GM10248 (cell line): ENCODE results near the gene PAX8.

Source experiments
- CTCF ChIA-PET: fragments of 300-600 bp; sonication (Branson Sonifier 250); formaldehyde crosslinking; extraction: SDS; loops from one replicate; lab custom pipeline; 2021; ENCODE audit warnings: antibody characterized with exemption; lab: Yijun Ruan, JAX
- POLR2A ChIA-PET: fragments of 350-650 bp; sonication (Branson Sonifier 250); formaldehyde crosslinking; extraction: SDS; loops from one replicate; lab custom pipeline; 2020; ENCODE audit warnings: antibody characterized with exemption; lab: Yijun Ruan, JAX
- DNase-seq: peaks from one replicate; pipeline ENCODE4 v3.0.0; 2012; ENCODE audit errors: extremely low spot score
- CTCF ChIP-seq: IDR thresholded peaks from 2 replicates; pipeline ENCODE4 v1.5.1; 2012; ENCODE audit warnings: mild to moderate bottlenecking, low read depth; ENCODE audit errors: extremely low read depth, missing control alignments, control extremely low read depth

Gene PAX8

GRCh38 chr2:113229795-113230194 is 48.9 kb downstream of the PAX8 start:
- ChIA-PET POLR2A (no interaction called here), CTCF (interaction anchor here (0.8 to 2.2 kb wide), 5 partner anchors 11 to 161 kb away, joined by 3 to 10 read pairs (median 6); no protein-coding TSS in a partner anchor)
- DNase-seq = no peak
- TF ChIP-seq CTCF = no peak

GRCh38 chr2:113228991-113229716 is 49.6 kb downstream of the PAX8 start:
- ChIA-PET CTCF (interaction anchor here (1.3 to 2.2 kb wide), 3 partner anchors 12 to 91 kb away, joined by 4 to 10 read pairs (median 6); no protein-coding TSS in a partner anchor), POLR2A (no interaction called here)
- no peak for DNase-seq
- no peak for TF ChIP-seq CTCF

DNA sequence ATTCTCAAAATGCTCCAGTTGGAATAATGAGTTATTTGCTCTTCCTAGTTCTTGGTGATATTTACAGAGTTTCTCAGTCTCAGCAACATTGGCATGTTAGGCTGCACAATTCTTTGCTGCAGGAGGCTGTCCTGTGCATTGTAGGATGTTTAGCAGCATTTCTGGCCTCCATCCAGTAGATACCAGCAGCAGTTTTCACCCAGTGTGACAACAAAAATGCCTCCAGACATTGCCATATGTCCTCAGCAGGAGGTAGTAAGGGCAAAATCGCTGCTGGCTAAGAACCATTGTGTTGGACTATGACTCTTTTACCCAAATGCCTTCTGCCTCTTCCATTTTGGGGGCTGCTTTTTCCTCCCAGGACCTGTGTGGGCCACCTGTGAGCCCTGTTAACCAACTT is 50.4 kb downstream of the PAX8 start:
- POLR2A ChIA-PET = no interaction called here
- TF ChIP-seq CTCF = no peak
- CTCF ChIA-PET = interaction anchor here (1.2 kb wide), 1 partner anchor 90 kb away, joined by 4 read pairs; no protein-coding TSS in a partner anchor
- no peak for DNase-seq

DNA sequence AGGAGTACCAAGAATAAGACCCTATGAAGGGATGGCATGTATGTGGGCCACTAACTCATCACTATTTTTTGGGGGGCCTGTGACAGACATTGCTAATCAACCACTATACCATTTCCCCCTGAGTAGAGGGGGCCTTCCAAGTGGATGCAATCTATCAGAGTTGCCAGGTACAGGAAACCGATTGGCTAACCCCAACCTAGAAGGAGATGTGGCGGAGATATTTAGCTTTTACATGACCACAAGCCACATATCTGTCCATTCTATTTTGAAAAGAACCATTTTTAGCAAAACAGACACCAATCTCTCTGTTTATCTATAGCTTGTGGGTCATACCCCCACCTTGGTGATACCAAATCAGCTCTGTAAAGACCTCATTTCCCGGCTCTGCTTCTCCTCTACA is 51.0 kb downstream of the PAX8 start:
- TF ChIP-seq CTCF = no peak
- ChIA-PET CTCF (interaction anchor here (1.2 kb wide), 2 partner anchors 89 to 91 kb away, joined by 3 to 4 read pairs; no protein-coding TSS in a partner anchor), POLR2A (no interaction called here)
- no peak for DNase-seq

DNA sequence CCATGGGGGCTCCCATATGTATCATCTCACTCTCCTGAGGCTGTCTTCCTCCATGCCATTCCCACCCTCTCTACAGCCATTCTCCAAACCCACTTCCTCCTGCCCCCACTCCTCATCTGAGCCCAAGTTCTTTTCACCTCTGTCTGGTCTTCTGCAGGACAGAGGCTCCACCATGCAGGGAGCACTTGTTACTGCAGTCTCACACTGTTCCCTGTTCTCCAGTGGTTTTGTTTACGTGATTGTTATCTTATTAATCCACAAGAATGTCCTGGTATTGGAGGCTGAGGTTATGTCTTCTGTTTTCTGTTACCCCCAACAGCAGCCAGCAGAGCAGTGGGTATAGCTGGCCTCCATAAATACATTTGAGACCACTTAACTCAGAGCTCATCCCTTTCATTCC is 51.4 kb downstream of the PAX8 start:
- no peak for TF ChIP-seq CTCF
- DNase-seq = no peak
- POLR2A ChIA-PET = no interaction called here
- CTCF ChIA-PET = interaction anchor here (1.2 kb wide), 2 partner anchors 89 to 90 kb away, joined by 3 to 4 read pairs; no protein-coding TSS in a partner anchor

- CTCF ChIA-PET = no interaction called here
- DNase-seq = no peak
- TF ChIP-seq CTCF = no peak
- POLR2A ChIA-PET = no interaction called here
Measured at GRCh38 chr2:113226462-113226861, 52.3 kb downstream of the PAX8 start.
